ENCODE results near the gene CHTF18. TPM values are rescaled to one million over a fixed set of nuclear protein-coding genes. Genes with fewer than 3 reads are reported as not detected.

Gene CHTF18
- total RNA-seq, 1 donor = 13.8 TPM

DNA sequence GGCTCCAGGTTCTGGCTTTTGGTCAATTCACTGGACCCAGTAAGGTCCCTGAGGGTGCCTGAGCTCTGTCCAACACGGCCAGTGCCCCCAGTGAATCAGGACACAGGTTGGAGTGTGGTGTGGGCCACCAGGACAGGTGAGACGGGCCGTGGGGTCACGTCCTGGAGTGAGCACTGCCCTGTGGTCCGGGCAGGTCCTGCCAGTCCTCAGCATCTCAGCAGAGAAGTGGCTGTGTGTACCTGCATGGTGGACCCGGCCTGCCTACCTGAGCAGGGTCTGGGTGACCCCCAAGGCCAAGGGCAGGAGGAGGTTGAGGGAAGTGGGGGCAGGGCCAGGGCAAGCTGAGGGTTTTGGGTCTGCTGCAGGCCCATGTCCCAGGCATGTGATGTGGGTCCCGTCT, 14.0 kb downstream of the CHTF18 start:
- no peak for DNase-seq (ENCODE audit: low read depth)
- H3K4me3 ChIP-seq (ENCODE audit: low read depth, low read length) = no peak overlapping the region
- TF ChIP-seq CTCF (IDR thresholded peaks at IDR 0.05; ENCODE audit: insufficient read depth, low read depth, low read length) = no peak

GRCh38 chr16:802914-803753, 14.7 kb downstream of the CHTF18 start:
- TF ChIP-seq CTCF (IDR thresholded peaks at IDR 0.05; ENCODE audit: insufficient read depth, low read depth, low read length) = no peak
- H3K4me3 ChIP-seq (ENCODE audit: low read depth, low read length) = no peak overlapping the region
- DNase-seq (ENCODE audit: low read depth) = no peak

DNA sequence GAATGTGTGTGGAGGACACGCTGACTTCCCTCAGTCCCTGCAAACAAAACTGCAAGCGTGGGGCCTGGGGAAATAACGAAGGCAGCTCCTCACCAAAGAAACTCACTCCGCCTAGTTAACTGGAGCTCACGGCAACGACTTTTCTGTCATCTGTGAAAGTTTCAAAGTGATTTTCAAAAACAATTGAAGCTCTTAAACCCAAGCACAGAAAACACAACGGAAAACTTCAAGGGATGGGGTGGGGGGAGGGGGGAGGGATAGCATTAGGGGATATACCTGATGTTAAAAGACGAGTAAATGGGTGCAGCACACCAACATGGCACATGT, 15.3 kb downstream of the CHTF18 start:
- no peak for DNase-seq (ENCODE audit: low read depth)
- no peak for TF ChIP-seq CTCF (IDR thresholded peaks at IDR 0.05; ENCODE audit: insufficient read depth, low read depth, low read length)
- no peak overlapping the region for H3K4me3 ChIP-seq (ENCODE audit: low read depth, low read length)

DNA sequence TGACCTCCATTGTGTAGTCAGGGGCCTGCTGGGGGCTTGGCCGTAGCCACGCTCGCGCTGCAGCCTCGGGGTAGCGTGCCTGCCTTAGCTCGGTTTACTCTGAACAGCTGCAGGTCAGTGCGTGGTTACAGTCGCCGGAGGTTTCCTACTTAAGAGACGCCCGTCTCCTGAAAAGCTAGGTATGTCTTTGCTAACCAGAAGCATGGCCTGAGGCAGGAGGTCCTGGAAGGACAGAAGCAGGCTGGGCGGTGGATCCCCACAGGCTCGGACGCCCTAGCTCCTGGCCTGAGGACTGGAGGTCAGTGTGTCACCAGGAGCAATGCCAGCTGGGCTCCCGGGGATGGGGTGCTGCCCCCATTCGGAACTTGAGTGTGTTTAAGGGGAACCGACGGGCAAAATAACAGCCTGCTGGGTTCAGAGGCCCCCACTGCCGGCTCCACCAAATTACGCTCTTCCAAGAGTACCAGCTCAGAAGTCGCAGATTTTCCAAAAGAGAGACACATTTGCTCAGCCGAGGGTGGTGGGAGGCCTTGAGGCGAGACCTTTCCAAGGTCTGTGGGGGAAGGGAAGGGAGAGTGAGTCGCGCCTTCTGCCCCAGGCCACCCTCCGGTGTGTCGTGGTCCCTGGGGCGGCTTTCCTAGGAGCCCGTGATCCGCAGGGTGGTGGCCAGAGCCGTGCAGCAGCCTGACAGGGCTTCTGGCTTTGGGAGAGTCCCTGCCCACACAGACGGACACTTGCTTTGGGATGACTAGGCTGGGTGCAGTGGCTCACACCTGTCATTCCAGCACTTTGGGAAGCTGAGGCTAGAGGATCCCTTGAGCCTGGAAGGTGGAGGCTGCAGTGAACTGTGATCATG, 16.0 kb downstream of the CHTF18 start:
- H3K4me3 ChIP-seq (ENCODE audit: low read depth, low read length) = no peak overlapping the region
- no peak for TF ChIP-seq CTCF (IDR thresholded peaks at IDR 0.05; ENCODE audit: insufficient read depth, low read depth, low read length)
- no peak for DNase-seq (ENCODE audit: low read depth)

GRCh38 chr16:805474-805873, 17.1 kb downstream of the CHTF18 start:
- DNase-seq (ENCODE audit: low read depth) = no peak
- TF ChIP-seq CTCF (IDR thresholded peaks at IDR 0.05; ENCODE audit: insufficient read depth, low read depth, low read length) = no peak

DNA sequence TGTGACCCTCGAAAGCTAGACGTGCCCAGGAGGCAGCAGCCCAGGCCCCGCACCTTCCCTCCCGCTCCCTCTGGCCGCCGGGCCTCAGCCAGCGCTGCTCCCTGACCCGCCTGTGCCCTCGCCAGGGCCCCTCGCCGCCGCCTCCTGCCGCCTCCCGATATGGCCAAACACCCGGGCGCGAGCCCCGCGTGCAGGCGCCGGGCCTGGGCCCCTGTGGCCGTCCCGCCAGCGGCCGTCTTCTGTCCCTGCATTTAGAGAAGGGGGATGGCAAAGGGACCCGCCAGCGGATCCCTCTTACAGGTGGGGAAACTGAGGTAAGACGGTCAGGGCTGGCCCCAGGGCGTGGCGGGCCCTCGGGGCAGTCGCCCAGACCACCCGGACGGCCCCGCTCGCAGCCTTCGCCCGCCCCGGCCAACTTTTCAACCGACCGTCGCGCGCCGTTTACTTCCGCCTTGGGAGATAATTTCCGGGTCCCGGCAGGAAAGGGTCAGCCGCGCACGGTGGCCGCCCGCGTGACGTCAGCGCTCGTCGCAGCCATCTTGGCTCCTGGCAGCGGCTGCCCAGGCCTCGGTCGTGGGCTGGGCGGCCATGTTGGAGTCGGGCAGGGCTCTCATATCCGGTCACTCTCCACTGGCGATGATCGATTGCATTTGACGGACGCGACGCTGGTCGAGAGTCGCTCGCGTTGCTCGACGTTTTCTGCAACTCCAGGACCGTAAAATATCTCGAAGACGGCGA, 19.1 kb downstream of the CHTF18 start:
- peak; percentile 90 for DNase-seq (ENCODE audit: low read depth)
- H3K4me3 ChIP-seq (ENCODE audit: low read depth, low read length) = peak overlapping the region; percentile 68
- no peak for TF ChIP-seq CTCF (IDR thresholded peaks at IDR 0.05; ENCODE audit: insufficient read depth, low read depth, low read length)

More at GRCh38 chr16:805474-805873, 17.1 kb downstream of the CHTF18 start:
- no peak overlapping the region for H3K4me3 ChIP-seq (ENCODE audit: low read depth, low read length)

All from fibroblast of villous mesenchyme (primary cell).